HCT116 (cell line): Measurements from ENCODE around the gene TEK. TPM values are rescaled to one million over a fixed set of nuclear protein-coding genes. Genes with fewer than 3 reads are reported as not detected.

ENCODE experiments used
- ATAC-seq: fragments of 200-7000 bp; cut with Tn5 transposase; 2 replicates; pipeline ENCODE4 v1.9.1; 2020; ENCODE audit warnings: mild to moderate bottlenecking, moderate library complexity
- BruUV-seq: library from RNA; stranded (reverse); fragments of 400-500 nt; replicated peaks from 2 replicates; lab custom pipeline; 2021; lab: Mats Ljungman, UMichigan
- CTCF ChIA-PET: fragments of 300-600 bp; sonication (Branson Sonifier 250); formaldehyde crosslinking; loops from one replicate; lab custom pipeline; 2021; ENCODE audit warnings: antibody characterized with exemption; lab: Charles Lee
- POLR2A ChIA-PET: fragments of 300-600, 350-600 bp; sonication (Branson Sonifier 250); formaldehyde crosslinking; loops from one replicate; lab custom pipeline; 2021; ENCODE audit warnings: antibody characterized with exemption; lab: Charles Lee
- RAD21 ChIA-PET, 2 experiments: fragments of 300-600 bp; sonication (Branson Sonifier 250); formaldehyde crosslinking; loops; one replicate each; lab custom pipeline; 2023; ENCODE audit warnings: low total read pairs in 2 of 2; ENCODE audit not compliant: uncharacterized antibody in 2 of 2, unreplicated experiment in 2 of 2, low non-redundant PET in 1 of 2; lab: Charles Lee
- DNase-seq: peaks from one replicate; pipeline ENCODE4 v3.0.0-alpha.2; 2010; ENCODE audit warnings: low read depth, low spot score
- H2AFZ ChIP-seq: fragments of 200-600 bp; shearing (Covaris generic), sonication (generic); 2 replicates; pipeline ENCODE4 v1.6.1; 2017; ENCODE audit warnings: low read depth, mixed run types, mixed read lengths, antibody characterized with exemption, low read length; ENCODE audit not compliant: poor library complexity, severe bottlenecking
- H3K27ac ChIP-seq: 2 replicates; pipeline ENCODE4 v1.5.1; 2012; ENCODE audit warnings: low read depth, low read length
- H3K27me3 ChIP-seq: fragments of 200-600 bp; sonication (generic); 2 replicates; pipeline ENCODE4 v1.6.1; 2016; ENCODE audit warnings: mixed run types, low read length, mixed read lengths; ENCODE audit not compliant: insufficient read depth
- H3K36me3 ChIP-seq, 2 experiments: fragments of 200-500 bp in 1 of 2; fragments of 200-600 bp in 1 of 2; sonication (Bioruptor generic) in 1 of 2; sonication (generic) in 1 of 2; 2 replicates each; pipeline versions ENCODE4 v1.5.1 to v1.6.1; 2014 to 2016; ENCODE audit warnings: low read length in 2 of 2, inconsistent platforms in 1 of 2, mixed read lengths in 1 of 2, mixed run types in 1 of 2; ENCODE audit not compliant: insufficient read depth in 2 of 2, control insufficient read depth in 1 of 2
- H3K4me1 ChIP-seq, 2 experiments: fragments of 200-600 bp in 1 of 2; sonication (generic) in 1 of 2; 2 replicates each; pipeline versions ENCODE4 v1.5.1 to v1.6.1; 2012 to 2017; ENCODE audit warnings: low read length in 2 of 2, inconsistent platforms in 1 of 2, mild to moderate bottlenecking in 1 of 2, mixed read lengths in 1 of 2, mixed run types in 1 of 2, moderate library complexity in 1 of 2; ENCODE audit not compliant: insufficient read depth in 2 of 2, control insufficient read depth in 1 of 2
- H3K4me2 ChIP-seq: fragments of 200-600 bp; sonication (generic); 2 replicates; pipeline ENCODE4 v1.6.1; 2017; ENCODE audit warnings: mixed run types, low read length, mixed read lengths
- H3K4me3 ChIP-seq, 2 experiments: fragments of 200-600 bp in 1 of 2; sonication (generic) in 1 of 2; replicated peaks in 1 of 2; 2 replicates each; pipeline ENCODE4 v1.5.1; 2011 to 2016; ENCODE audit warnings: low read length in 2 of 2, control low read depth in 1 of 2, low read depth in 1 of 2, mild to moderate bottlenecking in 1 of 2, mixed read lengths in 1 of 2, mixed run types in 1 of 2
- H3K79me2 ChIP-seq: fragments of 200-600 bp; sonication (generic); 2 replicates; pipeline ENCODE4 v1.6.1; 2017; ENCODE audit warnings: mild to moderate bottlenecking, mixed run types, low read length, moderate library complexity, mixed read lengths; ENCODE audit not compliant: insufficient read depth
- H3K9ac ChIP-seq: fragments of 200-600 bp; sonication (generic); 2 replicates; pipeline ENCODE4 v1.6.1; 2016; ENCODE audit warnings: low read length, mixed read lengths
- H3K9me2 ChIP-seq: fragments of 200-600 bp; sonication (generic), shearing (Covaris generic); 2 replicates; pipeline ENCODE4 v1.6.1; 2017; ENCODE audit warnings: mixed run types, mild to moderate bottlenecking, moderate library complexity; ENCODE audit not compliant: insufficient read depth
- H3K9me3 ChIP-seq, 2 experiments: fragments of 200-500 bp in 1 of 2; fragments of 200-600 bp in 1 of 2; sonication (Bioruptor generic) in 1 of 2; sonication (generic) in 1 of 2; 2 replicates each; pipeline ENCODE4 v1.6.1; 2014 to 2017; ENCODE audit warnings: low read length in 2 of 2, mixed read lengths in 2 of 2, inconsistent platforms in 1 of 2, low read depth in 1 of 2, mild to moderate bottlenecking in 1 of 2, mixed run types in 1 of 2, moderate library complexity in 1 of 2; ENCODE audit not compliant: control insufficient read depth in 1 of 2, insufficient read depth in 1 of 2
- H4K20me1 ChIP-seq: fragments of 200-600 bp; sonication (generic), shearing (Covaris generic); 2 replicates; pipeline ENCODE4 v1.6.1; 2017; ENCODE audit warnings: mixed run types, mild to moderate bottlenecking, moderate library complexity; ENCODE audit not compliant: insufficient read depth
- CBX3 ChIP-seq: IDR thresholded peaks from 2 replicates; pipeline ENCODE4 v1.6.1; 2012; ENCODE audit warnings: low read depth
- CEBPB ChIP-seq: IDR thresholded peaks from 2 replicates; pipeline ENCODE4 v1.6.1; 2012; ENCODE audit warnings: low read depth
- EGR1 ChIP-seq: IDR thresholded peaks from 2 replicates; pipeline ENCODE4 v1.6.1; 2012; ENCODE audit warnings: low read depth
- EZH2 ChIP-seq: fragments of 200-600 bp; sonication (generic); IDR thresholded peaks from 2 replicates; pipeline ENCODE4 v1.6.1; 2017; ENCODE audit warnings: antibody characterized with exemption, mixed run types
- JUND ChIP-seq: IDR thresholded peaks from 2 replicates; pipeline ENCODE4 v1.6.1; 2012
- RAD21 ChIP-seq: IDR thresholded peaks from 2 replicates; pipeline ENCODE4 v1.6.1; 2012; ENCODE audit warnings: low read depth, mild to moderate bottlenecking
- REST ChIP-seq: IDR thresholded peaks from 2 replicates; pipeline ENCODE4 v1.6.1; 2012; ENCODE audit warnings: low read depth
- SP1 ChIP-seq: IDR thresholded peaks from 2 replicates; pipeline ENCODE4 v1.6.1; 2012; ENCODE audit warnings: low read depth
- SRF ChIP-seq: IDR thresholded peaks from 2 replicates; pipeline ENCODE4 v1.6.1; 2012; ENCODE audit warnings: low read depth
- intact Hi-C: fragments of 100-400 bp; cut with micrococcal nuclease; formaldehyde crosslinking; loops from 2 replicates; pipeline ENCODE4 v1.10.0; 2022
- total RNA-seq: library from RNA; stranded (reverse); gene quantifications from one replicate; pipeline ENCODE4 v1.2.1, GENCODE V29; 2021; ENCODE audit not compliant: unreplicated experiment

TEK gene
- total RNA-seq, 1 experiment from 2014 or later: 0.15 TPM

- Histone ChIP-seq H2AFZ (no peak overlapping the region), H3K36me3 (no peaks in the 10 kb centered on the region), H3K4me1 (no peaks in the 10 kb centered on the region; a peak in 1 of 4 replicates), H3K9me3 (no peaks in the 10 kb centered on the region), H3K27me3 (no peaks in the 10 kb centered on the region), H3K9ac (no peak overlapping the region), H4K20me1 (no peaks in the 10 kb centered on the region), H3K4me3 (no peak overlapping the region), H3K9me2 (no peaks in the 10 kb centered on the region), H3K27ac (no peak overlapping the region), H3K4me2 (no peak overlapping the region), H3K79me2 (no peaks in the 10 kb centered on the region)
- intact Hi-C loops: loop anchor here (5.0 kb wide), 1 partner anchor 142 kb away; no protein-coding TSS in a partner anchor
- no TSS peak for BruUV-seq
- CTCF ChIA-PET: no interaction called here
- ATAC-seq (no peak), DNase-seq (no peak)
- RAD21 ChIA-PET: no interaction called here
- TF ChIP-seq REST (no peak), CEBPB (no peak), EGR1 (no peak), SRF (no peak), CBX3 (no peak), RAD21 (no peak), JUND (no peak), SP1 (no peak), EZH2 (no peak)
- POLR2A ChIA-PET: no interaction called here
Observed at GRCh38 chr9:27168951-27169350, 59.9 kb downstream of the TEK start.
